Prostate gland (tissue), 2 donors: Measurements from ENCODE around the gene PXN. TPM values are rescaled to one million over a fixed set of nuclear protein-coding genes. Genes with fewer than 3 reads are reported as not detected.

Experiments used
- DNase-seq: peaks from one replicate; pipeline ENCODE4 v3.0.0-alpha.2; 2019; ENCODE audit warnings: low spot score
- H3K27ac ChIP-seq, 2 donors: fragments of 200-600 bp; sonication (generic); 2 replicates each; pipeline ENCODE4 v1.5.1; 2017 to 2019
- H3K27me3 ChIP-seq: fragments of 200-600 bp; sonication (generic); replicated peaks from 2 replicates; pipeline ENCODE4 v1.5.1; 2019; ENCODE audit not compliant: insufficient read depth
- H3K36me3 ChIP-seq, 2 donors: fragments of 200-600 bp; sonication (generic); 1 replicate in 1 of 2; 2 replicates in 1 of 2; pipeline versions ENCODE4 v1.5.1 to v1.8.1; 2017 to 2019
- H3K4me1 ChIP-seq: fragments of 200-600 bp; sonication (generic); replicated peaks from 2 replicates; pipeline ENCODE4 v1.5.1; 2019
- H3K4me3 ChIP-seq, 2 donors: fragments of 200-600 bp; sonication (generic); 2 replicates each; pipeline ENCODE4 v1.5.1; 2017 to 2019
- H3K9me3 ChIP-seq: fragments of 200-600 bp; sonication (generic); 2 replicates; pipeline ENCODE4 v1.5.1; 2017
- CTCF ChIP-seq, 4 experiments: fragments of 200-600 bp in 2 of 4; fragments of 450-650 bp in 2 of 4; sonication (generic) in 2 of 4; IDR thresholded peaks; 1 replicate in 3 of 4; 2 replicates in 1 of 4; pipeline ENCODE4 v1.5.1; 2016 to 2019; ENCODE audit warnings: antibody characterized with exemption in 4 of 4, mild to moderate bottlenecking in 2 of 4, moderate library complexity in 2 of 4
- POLR2A ChIP-seq: fragments of 450-650 bp; IDR thresholded peaks from one replicate; pipeline ENCODE4 v1.6.1; 2016; ENCODE audit warnings: antibody characterized with exemption, mild to moderate bottlenecking
- POLR2AphosphoS5 ChIP-seq: sonication (generic); formaldehyde crosslinking; IDR thresholded peaks from one replicate; pipeline ENCODE4 v1.6.1; 2017; ENCODE audit warnings: antibody characterized with exemption
- WGBS: methylation state at CpG from one replicate; pipeline ENCODE4 v1.1.5; 2018; 5-methylcytosine and 5-hydroxymethylcytosine counted together
- intact Hi-C: fragments of 100-400 bp; cut with DNase I; formaldehyde crosslinking; loops from one replicate; pipeline ENCODE4 v1.14.2; 2022
- total RNA-seq, 2 donors: library from RNA; depleted of rRNA; stranded (reverse); fragments of >200 nt; gene quantifications; one replicate each; pipeline ENCODE4 v1.1.0, GENCODE V29; 2016

Gene PXN
- total RNA-seq, 2 donors from 2014 or later: 58.3 to 113 TPM

- intact Hi-C loops: no loop called here
- DNase-seq: no peak
- TF ChIP-seq CTCF (IDR thresholded peaks at IDR 0.05): no peak
- no peak for TF ChIP-seq POLR2AphosphoS5
- 85% methylated on average over 18 of the region's 19 CpGs for WGBS
- Histone ChIP-seq H3K4me1 (no peaks in the 10 kb centered on the region), H3K9me3 (no peaks in the 10 kb centered on the region), H3K4me3 (no peak overlapping the region), H3K36me3 (peaks cover 27 to 59% of the 10 kb centered on the region in 2 donors), H3K27me3 (no peaks in the 10 kb centered on the region), H3K27ac (no peak overlapping the region)
These were observed 46.6 kb downstream of the PXN start for GRCh38 chr12:120218680-120219606.

GRCh38 chr12:120216742-120217605 lies 48.6 kb downstream of the PXN start:
- WGBS: 79% methylated on average over 32 of the region's 32 CpGs
- TF ChIP-seq POLR2A: no peak
- no peak for TF ChIP-seq POLR2AphosphoS5
- TF ChIP-seq CTCF (IDR thresholded peaks at IDR 0.05): no peak
- DNase-seq: no peak
- Histone ChIP-seq H3K9me3 (no peaks in the 10 kb centered on the region), H3K27me3 (no peaks in the 10 kb centered on the region), H3K4me1 (no peaks in the 10 kb centered on the region), H3K27ac (no peak overlapping the region), H3K4me3 (no peak overlapping the region), H3K36me3 (peaks cover 22 to 45% of the 10 kb centered on the region in 2 donors)
- intact Hi-C loops: no loop called here

GRCh38 chr12:120215766-120216735 lies 49.5 kb downstream of the PXN start:
- WGBS: 78% methylated on average over 23 of the region's 23 CpGs
- peaks cover 29 to 44% of the 10 kb centered on the region in 2 donors for H3K36me3 ChIP-seq
- H3K4me1 ChIP-seq: no peaks in the 10 kb centered on the region
- intact Hi-C loops: no loop called here
- no peaks in the 10 kb centered on the region for H3K9me3 ChIP-seq
- no peak for DNase-seq
- no peaks in the 10 kb centered on the region for H3K27me3 ChIP-seq
- no peak for TF ChIP-seq POLR2AphosphoS5
- no peak for TF ChIP-seq POLR2A
- no peak for TF ChIP-seq CTCF (IDR thresholded peaks at IDR 0.05)
- no peak overlapping the region for H3K27ac ChIP-seq
- H3K4me3 ChIP-seq: no peak overlapping the region

- TF ChIP-seq POLR2A (no peak), POLR2AphosphoS5 (no peak), CTCF (IDR thresholded peaks at IDR 0.05) (no peak)
- no peak for DNase-seq
- Histone ChIP-seq H3K27me3 (no peaks in the 10 kb centered on the region), H3K36me3 (peaks cover 29 to 42% of the 10 kb centered on the region in 2 donors), H3K4me1 (no peaks in the 10 kb centered on the region), H3K27ac (no peak overlapping the region), H3K9me3 (no peaks in the 10 kb centered on the region), H3K4me3 (no peak overlapping the region)
- WGBS: 90% methylated on average over 15 of the region's 15 CpGs
- intact Hi-C loops: no loop called here
These were observed 50.2 kb downstream of the PXN start for GRCh38 chr12:120215357-120215735.
